ENCODE results near the gene KLK1.

GRCh38 chr19:50854636-50855410 lies 31.2 kb upstream of the KLK1 start, which contains the start of gene KLK3:
- TF ChIP-seq REST (IDR thresholded peaks at IDR 0.05; ENCODE audit: low read depth) (no peak), MAX (IDR thresholded peaks at IDR 0.05) (no peak), EP300 (IDR thresholded peaks at IDR 0.05; ENCODE audit: borderline replicate concordance) (no peak), FOXM1 (IDR thresholded peaks at IDR 0.05; ENCODE audit: borderline replicate concordance, low read depth) (no peak), CEBPB (IDR thresholded peaks at IDR 0.05) (no peak), CREB1 (IDR thresholded peaks at IDR 0.05; ENCODE audit: low read depth) (no peak), TAF1 (IDR thresholded peaks at IDR 0.05; ENCODE audit: low read depth) (no peak)
